NCI-H748 treated with DMSO at 0.1 percent for 48 hours (cell line): ENCODE measurements around the gene SPSB1.

ENCODE experiments used
- DNase-seq: peaks from one replicate; lab custom pipeline; 2025; lab: John Stamatoyannopoulos, UW

Gene SPSB1

DNA sequence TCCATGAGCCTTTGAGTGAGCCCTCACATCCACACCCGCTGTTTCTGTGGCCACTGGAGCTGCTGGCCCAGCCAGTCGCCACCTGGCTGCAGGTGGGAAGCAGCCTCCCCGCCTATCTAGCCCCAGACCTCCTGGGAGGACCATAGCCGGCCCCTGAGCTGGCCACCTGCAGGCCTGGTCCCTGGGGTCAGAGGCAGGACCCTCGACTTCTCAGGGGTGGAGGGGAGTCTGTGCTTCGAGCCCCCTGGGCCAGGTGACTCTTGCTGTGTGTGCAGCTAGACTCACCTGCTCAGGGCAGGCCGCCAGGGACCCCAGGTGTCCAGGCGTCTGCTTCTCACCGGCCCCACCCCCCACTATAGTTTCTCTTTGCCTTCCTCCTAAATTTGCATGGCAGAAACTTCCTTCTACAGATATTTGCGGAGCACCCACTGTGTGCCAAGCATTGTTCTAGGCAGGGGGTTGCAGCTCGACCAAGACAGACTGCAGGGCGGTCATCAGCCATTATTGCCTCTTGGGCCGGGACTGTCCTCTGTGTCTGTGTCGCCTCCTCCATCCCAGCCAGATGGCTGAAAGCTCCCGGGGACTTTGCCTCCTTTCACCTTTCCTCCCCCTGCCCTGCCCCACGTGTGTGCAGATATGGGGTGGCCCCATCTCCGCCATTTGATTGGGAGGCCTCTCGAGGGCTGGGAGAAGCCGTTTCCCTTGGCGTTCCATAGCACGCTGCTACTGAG lies 27.3 kb downstream of the SPSB1 start:
- no peak for DNase-seq

DNA sequence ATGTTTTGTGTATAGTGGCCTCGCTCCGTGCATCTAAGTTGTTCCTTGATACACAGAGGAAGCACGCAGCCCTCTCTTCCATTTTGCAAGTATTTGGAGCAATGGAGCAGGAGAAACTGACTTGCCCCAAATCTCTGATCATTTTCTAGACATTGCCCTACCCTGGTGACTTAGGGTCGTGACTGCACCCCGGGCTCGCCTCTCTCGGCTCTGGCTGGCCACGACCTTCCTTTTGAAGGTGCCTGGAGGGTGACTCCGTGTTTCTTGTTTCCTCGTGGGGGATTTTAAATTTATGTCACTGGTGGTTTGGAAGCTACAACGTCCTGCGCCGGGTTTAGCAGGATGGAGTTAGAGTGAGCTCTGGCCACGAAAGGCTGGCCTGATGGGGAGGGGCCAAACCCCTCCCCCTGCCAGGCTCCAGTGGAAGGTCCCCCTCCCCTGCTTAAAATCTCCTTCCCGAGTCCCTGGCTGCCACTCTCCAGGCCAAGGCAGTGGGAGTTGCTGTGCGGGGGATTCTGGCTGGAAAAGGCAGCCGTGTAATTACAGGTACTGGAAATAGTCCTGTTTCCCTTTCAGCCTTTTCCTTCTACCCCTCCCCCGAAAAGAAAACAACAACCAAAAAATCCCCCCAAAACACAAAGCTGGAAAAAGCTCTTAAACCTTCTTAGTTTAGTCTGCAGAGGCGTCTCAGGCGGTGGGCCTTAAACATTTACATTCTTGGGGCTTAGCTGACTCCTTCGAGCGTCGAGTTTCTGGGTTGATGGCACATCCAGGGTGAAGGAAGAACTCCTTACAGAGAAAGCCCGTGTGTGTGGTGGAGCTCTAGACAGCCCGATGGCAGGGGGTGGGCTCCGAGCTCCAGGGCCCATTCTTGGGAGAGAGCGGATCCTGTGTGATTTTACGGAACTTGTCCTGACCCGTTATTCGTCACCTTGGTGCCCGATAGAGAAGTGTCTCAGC lies 28.1 kb downstream of the SPSB1 start:
- DNase-seq: no peak

DNA sequence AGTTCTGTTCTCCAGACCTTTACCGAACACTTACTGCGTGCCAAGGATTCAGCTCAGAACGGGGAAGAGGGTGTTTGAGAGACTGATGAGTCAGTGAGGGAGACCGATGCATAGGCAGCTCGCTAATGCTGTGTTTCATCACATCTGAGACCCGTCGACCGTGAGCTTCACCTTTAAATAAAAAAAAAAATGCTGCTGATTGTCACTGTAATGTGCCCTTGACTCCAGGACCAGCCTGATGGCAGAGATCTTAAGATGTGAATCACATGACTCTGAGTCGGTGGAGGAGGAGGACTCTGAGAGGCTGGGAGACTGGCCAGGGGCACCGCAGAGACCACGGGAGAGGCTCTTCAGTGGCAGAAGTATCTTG lies 28.8 kb downstream of the SPSB1 start:
- no peak for DNase-seq

DNA sequence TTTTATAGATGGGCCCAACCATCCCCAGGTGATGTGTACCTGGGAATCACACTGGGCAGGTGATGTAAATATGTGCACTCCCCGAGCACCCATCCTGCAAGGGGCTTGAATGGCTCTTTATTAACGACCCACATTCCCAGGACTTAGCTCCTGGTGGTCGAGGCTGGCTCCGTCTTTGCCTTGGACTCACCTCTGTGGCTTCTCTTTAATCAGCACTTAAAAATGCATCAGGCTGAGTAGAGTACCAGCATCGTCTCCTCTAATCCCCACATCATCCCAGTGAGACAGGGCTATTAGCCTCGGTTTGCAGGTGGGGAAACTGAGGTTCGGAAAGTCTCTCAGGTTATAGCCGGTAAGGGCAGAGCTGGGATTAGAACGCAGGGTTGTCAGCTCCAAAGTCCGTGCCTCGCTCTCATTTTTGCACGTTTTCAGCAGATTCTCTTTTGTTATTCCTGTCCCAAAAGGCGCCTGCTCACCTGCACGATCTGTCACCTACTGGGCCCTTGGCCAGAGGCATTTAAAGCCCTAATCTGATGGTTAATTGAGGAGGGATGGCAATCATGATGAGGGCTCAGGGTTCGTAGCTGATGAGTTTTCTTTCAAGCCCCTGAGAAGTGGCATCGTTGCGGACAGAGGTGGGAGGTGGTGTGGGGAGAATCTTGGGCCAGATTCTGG lies 29.4 kb downstream of the SPSB1 start:
- DNase-seq: no peak

DNA sequence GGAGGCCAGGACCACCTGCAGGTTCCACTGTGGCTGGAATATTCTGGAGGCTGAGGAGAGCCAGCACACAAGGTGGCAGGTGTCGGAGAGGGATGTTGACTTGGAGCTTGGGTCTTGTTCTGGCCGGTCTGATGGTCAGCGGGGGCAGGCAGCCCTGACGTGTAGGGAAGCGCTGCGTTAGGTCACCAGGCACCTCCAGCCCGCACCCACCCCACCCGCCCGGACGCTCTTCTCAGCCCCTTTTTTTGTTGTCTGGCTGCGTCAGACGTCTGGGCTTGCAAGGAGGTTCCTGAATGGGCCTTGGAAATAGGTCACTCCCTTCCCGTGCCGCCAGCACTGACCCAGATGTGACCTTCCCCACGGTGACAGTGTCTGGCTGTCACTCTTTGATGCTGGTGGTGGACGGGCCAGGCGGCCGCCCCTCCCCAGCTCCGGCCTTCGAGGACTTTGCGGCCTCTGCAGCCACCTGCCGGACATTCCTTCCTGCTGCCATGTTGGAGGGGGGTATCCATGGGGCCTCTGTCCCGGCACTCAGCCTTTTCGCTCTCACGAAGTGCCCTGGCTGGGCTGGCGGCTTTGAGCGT lies 30.1 kb downstream of the SPSB1 start:
- DNase-seq: no peak

DNA sequence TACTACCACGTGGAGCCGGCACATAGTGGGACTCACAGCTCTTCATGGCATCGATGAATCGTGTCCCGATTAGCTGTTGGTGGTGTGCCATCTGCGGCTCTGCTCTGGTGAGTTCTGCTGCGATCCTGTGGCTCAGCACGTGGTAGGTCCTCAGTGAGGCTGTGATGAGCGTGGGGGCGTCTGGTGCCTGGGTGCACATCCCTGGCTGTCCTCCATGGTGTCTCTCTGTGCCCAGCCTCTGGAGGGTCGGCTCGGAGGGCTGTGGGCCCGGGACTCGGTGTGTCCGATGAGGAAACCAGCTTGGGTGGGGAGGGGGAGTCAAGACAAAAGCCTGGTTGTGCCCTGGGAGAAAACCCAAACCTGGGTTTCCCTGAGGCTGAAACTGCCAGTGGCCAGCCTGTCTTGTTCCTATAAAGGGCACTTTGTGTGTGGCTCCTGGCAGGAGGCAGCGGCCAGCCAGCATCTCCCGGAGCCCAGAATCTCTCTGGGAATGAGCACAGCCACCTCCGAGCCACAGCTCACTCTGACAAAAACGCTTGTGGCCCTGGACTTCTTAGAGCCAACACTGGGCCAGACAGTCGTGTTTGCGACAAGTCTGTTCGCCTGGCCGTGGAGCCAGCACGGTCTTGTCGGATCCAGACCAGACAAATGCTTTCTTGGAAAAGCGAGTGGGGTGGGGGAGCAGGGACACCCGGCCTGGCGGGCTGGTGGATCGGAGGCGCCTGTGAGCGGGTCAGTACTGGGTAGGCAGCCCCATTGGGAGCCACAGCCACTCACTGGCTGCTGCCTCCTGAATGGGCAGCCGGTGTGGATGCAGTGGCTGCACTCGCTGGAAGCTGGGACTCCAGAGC lies 31.8 kb downstream of the SPSB1 start:
- no peak for DNase-seq

DNA sequence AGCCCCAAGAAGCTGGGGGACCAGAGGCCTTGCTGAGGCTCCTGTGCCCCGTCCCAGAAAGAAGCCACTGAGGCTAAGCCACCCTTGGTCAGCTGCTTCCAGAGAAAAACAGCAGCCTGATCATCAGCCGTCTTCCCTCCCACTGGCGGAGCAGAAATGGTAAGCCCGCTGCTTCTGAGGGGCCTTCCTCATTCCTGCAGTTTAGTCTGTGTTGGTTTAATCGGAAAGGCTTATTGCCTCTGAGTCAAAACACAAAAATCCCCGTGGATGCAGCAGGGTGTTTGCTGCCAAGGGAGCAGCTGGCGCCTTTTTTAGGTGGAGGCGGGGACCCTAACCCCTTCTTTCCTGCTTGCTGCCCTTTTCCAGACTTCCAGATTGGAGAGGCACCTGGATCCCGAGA lies 33.9 kb downstream of the SPSB1 start:
- no peak for DNase-seq

DNA sequence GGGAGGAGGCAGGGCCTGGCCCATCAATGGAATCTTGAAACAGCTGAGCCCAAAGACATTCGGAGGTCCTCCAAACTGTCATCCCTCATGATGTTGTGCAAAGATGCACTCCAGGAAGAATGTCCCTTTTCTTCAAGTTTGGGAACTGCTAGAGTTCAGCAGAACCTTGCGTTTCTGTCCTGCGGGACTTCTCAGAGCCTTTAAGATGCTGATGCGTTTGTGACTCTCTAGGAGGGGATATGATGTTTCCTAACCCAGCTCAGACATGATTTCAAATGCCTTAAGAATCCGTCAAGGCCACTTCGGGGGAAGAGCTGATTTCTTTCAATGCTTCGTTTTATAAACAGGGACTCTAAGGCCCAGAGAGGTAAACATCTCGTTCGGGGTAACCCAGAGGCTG lies 35.5 kb downstream of the SPSB1 start:
- no peak for DNase-seq

DNA sequence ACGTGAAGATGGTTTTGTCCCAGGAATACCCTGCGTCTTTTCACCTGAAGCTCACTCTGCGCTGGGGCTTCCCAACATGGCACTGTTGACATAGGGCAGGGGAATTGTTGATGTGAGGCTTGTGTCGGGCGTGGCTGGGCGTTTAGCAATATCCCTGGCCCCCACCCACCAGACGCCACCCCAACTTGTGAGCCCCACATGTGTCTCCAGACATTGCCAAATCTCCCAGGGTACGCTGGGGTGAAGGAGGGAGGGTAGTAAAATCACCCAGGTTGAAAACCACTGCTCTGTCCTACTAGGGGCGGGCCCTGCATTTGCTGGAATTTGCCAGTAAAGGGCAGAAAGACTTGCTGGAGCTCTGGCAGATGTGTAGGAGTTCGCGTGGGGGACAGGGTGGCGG lies 36.0 kb downstream of the SPSB1 start:
- no peak for DNase-seq

DNA sequence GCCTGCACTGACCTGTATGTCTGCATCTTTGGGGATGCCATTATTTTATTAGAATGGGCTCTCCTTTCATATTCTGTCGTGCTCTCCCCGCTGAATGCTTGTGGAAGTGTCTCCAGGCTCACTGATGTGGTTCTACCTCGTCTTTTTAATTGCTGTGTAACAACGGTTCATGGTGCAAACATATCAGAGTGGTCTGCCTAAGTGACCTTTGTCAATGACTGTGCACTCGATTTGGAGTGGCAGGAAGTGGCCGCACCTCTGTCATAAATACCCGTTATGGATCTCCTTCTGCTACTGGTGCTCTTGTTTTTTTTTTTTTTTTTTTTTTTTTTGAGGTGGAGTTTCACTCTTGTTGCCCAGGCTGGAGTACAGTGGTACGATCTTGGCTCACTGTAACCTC lies 38.3 kb downstream of the SPSB1 start:
- DNase-seq: no peak

DNA sequence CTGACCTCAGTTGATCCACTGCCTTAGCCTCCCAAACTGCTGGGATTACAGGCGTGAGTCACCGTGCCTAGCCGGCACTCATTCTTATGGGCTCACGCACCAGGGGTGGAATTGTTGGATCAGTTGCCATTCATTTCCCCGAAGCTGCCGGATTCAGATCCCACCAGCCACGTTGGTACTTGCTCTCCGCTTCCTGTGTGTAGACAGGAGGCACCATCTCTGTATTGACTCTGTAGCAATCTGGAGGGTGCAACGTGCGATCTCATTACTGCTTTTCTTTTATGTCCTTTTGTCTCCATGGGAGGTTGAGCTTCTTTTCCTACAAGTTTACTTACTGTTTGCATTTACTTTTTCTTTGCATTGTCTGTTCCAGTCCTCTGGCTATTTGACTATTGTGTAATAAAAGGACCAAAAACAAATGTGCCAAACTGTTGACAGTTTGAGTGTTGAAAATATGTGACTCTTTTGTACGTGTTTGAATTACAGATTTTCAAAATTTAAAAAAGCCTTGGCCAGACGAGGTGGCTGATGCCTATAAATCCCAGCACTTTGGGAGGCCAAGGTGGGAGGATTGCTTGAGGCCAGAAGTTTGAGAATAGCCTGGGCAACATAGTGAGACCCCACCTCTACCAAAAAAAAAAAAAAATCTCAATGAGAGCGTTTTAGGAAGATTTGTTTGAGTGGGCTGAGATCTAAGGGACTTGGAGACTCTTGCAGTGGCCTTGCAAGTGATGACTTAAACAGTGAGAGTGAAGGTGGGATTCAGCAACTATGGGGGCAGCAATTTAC lies 39.1 kb downstream of the SPSB1 start:
- no peak for DNase-seq

DNA sequence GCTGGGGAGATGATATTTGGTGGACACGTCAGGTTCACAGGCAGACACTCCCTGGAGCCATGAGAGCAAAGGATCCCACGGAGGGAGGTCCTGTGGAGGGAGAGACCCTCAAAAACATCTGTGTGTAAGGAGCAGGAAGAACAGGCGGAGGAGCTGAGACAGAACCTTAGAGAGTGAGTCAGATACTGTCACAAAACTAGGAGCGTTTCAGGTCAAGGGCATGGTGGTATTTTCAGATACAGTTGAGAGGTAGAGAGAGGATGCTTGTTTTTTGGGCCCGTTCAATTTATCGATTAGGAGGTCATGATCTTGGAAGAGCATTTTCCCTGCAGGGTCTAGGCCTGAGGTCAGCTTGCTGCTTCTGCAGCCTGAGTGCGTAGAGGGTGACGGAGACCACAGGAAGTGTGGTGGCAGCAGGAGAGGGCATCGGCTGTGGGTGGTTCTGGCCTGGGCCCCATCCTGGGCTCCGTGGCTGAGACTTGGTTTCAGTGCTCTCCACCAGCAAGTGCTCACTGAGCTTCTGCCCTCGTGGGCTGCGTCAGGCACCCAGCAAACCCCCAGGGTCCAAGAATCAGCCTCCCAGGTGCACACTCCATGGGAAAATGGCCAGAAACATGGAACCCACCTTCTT lies 39.9 kb downstream of the SPSB1 start:
- DNase-seq: no peak

DNA sequence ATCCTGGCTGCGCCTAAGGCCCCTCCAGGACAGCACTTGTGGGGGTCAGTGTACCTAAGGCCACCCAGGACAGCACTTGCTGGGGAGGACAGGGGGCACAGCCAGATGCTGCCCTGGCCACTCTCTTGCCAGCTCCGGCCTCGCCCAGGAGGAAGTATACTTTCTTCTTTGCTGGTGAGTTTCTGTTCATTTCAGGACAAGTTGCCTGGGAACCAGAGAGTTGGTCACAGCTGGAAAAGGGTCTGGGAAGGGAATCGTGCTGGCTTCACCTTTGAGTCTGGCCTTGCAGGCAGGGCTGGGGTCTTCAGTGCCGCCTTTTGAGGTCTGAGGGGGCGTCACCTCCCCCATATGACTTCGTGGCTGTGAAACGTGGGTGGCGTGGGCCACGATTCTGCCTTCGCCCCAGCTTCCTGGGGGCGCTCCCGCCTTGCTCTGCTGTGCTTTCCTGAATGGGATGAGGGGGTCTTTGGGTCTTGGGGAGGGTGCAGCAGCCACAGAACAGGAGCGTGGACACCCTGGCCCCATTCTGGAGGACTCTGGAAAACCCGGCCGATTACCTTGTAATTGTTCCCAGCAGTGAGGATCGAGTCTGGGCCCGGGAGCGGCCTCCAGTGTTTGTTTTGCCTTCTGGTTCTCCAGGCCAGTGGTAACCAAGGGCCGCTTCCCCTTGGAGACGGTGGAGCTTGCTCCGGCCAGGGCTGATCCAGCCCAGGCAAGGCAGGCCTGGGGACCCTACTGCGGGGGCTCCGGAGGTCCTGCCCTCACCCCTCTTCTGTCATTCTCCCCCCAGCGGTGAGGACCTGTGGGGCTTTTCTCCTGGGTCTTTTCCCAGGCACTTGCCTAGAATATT lies 45.9 kb downstream of the SPSB1 start:
- no peak for DNase-seq

DNA sequence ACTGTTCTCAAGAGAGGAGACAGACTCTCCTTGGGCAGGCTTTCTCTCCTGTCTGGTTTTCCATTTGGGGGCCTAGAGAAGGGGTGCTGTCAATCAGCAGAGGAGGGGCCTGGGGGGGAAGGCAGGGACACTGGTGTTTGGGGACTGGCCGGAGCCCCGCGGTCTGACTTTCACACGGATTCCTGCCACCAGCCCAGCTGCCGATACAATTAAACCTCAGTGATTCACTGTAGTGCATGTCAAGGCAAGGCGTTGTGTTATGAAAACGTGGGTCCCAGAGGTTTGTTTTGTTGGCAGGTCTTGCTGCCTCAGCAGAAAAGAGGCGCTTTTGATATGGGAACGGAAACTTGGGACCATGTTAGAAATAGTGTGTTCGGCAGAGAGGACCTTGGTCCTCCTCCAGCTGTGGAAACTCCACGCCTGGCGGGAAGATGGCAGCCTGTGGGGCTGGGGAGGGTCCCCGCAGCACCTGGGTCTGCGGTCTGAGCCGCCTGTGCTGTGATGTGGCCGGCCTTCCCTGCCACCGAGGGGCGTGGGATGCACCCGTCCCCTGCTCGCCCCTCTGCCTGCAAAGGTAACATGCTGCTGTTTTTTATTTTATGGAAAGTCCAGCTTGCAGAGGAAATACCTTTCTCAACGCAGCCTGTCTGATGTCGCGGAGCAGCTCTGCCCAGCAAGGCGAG lies 47.6 kb downstream of the SPSB1 start:
- no peak for DNase-seq

DNA sequence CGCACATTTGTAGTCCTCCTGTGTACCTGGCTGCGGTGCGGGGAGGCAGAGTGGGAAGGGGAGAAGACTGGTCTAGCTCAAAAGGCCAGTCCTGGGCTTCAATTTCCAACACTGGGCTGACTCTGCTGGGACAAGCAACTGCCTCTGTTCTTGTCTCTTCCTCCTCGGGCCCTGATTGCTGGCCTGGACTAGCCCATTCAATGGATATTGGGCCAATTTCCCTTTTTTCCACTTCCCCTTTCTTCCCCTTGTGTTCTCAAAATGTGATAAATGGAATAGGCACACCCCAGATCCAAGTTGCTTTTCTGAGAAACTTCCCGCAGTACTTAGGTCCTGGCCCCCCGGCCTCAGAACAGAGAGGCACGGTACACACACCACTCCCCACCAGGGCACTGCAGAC lies 48.2 kb downstream of the SPSB1 start:
- DNase-seq: no peak

DNA sequence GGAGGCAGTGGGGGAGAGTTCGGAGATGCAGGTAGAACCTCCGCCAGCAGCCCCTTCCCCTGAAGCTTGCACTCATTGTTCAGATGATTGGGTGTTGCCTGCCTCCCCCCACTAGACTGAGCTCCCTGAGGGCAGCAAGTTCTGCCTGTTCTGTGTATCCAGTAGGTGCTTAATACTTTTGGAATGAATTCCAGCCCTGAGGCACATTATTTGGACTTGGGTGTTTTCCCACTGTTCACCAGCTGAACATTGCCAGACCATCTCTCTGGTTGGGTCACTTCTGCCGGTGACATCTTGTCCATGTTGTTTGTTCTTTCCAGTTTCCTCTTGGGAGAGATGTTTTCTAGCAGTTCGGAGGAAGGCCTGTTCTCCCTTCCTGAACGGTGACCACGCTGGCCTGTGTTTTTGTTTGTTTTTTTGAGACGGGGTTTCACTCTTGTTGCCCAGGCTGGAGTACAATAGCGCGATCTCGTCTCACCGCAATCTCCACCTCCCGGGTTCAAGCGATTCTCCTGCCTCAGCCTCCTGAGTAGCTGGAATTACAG lies 48.7 kb downstream of the SPSB1 start:
- DNase-seq: no peak

DNA sequence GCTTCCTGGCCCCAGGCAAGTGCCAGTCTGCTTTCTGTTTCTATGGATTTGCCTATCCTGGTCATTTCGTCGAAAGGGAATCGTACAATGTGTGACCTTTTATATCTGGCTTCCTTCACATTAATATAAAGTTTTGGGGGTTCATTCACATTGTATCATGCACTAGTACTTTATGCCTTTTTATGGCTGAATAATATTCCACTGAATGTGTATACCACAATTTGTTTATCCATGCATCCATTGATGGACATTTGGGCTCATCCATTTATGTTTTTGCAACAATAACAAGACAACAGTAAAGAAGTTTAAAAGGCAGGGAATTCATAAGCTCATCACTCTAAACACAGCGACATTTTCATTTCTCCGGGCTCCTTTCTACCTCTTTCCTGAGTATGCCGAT lies 50.6 kb downstream of the SPSB1 start:
- DNase-seq: no peak

DNA sequence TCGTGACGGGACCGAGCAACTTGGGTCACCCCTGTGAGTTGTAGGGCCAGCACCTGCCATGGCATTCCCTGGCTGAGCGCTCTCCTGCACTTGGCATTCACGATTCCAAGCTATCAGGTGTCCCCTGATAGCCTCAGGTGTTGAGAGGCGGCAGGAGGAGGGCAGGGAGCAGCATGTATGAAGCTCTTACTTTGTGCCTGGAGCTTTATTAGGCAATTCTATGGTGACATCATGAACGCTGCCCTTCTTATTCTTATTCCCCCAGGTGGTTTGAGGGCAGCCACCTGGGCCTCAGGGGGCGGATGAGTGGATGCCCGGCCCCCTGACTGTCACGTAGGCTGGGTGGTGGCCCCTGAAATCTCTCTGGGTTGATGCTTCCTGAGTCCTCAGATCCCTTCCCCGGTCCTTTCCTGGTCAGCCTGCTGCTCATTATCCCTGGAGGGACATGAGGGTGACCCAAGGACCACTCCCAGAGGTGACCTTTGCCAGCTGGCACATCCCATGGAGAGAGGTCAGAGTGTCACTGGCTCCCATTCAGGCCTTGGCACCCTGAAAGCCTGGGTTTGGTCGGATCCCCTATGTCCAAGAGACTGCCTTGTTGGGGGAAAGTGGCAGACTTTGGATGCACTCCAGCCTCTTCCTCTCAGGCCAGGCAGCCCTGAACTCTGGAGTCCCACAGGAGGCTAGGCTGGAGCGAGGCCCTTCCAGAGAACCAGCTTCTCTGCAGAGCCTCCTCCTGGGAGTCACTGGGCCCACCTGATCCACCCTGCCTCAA lies 51.9 kb downstream of the SPSB1 start:
- DNase-seq: no peak
